DMS153 treated with DMSO at 0.1 percent for 48 hours (cell line): Measurements from ENCODE around the gene AGAP1.
A peak's percentile ranks its signal among the peaks of the same experiment; 100 is the strongest.

ENCODE experiments used
- DNase-seq: peaks from one replicate; lab custom pipeline; 2025; ENCODE audit not compliant: unreplicated experiment; lab: John Stamatoyannopoulos, UW

AGAP1 gene

DNA sequence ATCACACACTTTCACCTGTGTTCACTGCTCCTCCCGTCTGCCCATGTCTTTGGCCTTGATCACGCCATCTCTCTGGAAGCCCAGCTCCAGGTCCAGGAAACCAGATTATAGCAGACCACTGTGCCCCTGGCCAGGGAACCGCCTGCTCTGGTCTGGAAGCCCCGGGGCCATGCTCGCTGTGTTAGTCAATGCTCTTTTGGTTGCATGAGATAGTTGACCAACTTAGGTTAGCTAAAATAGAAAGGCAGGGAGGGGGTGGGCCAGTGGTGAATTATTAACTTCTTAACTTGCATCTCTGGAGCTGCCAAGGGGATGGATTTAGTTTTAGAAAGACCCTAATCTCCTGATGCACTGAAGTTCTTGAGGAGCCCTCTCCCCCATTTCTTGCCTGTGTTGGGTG, 232.7 kb downstream of the AGAP1 start:
- no peak for DNase-seq

DNA sequence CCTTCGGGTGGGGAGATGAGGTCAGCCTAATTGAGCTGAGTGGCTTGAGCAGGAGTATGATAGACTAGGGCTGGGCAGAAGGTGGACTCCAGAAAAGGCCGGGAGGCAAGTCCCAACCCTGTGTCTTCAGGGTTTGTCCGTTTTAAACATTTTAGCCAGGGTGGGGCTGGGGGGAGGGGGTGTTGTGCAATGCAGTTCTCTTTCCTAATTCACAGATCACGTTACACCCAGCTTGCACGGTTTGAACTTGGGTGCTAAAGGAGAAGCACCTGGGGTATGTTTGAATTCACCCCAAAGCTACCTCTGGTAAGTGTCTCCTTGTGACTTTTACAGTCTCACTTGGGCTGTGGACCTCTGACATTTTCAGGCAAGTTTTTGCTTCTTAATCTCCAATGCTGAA, 233.3 kb downstream of the AGAP1 start:
- DNase-seq, result no peak

DNA sequence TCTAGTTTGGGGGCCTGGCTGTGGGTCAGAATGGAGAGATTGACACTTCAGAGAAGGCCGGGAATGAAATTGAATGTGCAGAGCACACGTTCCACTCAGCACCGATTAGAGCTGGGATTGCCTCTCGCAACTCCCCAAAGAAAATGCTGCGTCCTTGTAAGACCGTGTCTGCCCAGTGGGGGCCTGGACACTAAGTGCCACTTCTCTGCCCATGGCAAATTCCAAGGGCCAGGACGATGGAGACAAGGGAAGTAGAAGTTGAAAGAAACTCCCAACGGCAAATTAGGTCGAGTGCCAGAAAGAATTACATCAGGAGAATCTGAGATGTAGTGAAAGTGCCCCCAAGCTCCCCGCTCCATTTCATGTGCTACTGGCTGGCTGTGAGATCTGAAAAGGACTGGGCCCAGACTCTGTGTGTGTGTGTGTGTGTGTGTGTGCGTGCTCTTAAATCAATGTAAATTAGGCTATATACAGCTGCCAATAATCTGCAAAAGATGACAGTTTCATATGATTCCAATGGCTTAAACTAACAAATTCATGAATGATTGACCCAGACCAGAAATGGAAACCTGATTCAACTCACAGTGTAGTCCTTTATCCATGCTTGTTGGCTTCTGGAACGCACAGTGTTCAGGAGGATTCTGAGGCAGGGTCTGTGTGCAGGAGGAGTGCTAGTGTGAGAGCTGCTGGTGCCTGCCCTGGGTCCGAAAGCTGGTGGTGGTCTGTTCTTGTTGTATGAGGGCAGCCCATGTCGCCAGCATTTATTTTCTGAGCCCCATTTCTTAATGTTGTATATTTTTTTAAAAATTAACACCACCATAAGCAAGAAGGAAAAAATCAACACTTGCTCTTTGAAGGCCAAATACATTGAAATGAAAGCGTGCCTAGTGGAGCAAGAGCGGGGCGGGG, 234.3 kb downstream of the AGAP1 start:
- DNase-seq, result no peak

DNA sequence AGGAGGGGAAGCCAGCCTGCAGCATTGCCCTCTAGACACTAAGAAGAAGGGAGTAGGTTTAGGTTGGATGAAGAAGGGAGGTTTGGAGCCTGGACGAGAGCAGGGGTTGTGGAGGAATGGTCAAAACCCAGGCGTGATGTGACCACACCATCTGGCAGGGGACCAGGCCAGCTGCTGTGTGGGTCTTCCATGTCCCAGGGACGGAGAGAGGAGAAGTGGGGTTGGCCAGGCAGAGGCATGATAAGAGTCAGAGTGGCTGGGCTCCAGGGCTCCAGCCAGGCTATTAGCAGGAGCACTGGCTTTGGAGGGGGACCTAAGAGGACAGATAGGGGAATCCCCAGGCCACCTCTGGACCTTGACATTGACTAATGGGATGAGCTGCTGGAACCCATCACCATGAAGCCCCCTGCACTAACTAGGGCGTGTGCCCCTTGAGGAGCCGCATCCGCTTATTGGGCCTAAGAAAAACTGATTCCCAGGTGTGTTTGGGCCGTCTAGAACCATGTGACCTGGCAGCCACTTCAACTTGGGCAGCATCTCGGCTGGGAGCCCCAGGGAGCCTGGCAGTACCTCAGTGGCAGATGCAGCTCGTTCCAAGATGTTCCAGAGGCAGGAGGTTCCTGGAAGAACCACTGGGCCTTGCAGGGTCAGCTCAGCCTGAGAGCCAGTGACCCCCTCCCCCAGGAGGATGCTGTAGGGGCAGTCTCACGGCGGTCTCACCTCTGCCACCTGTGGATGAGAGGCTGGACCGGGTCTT, 235.1 kb downstream of the AGAP1 start:
- DNase-seq, result no peak

DNA sequence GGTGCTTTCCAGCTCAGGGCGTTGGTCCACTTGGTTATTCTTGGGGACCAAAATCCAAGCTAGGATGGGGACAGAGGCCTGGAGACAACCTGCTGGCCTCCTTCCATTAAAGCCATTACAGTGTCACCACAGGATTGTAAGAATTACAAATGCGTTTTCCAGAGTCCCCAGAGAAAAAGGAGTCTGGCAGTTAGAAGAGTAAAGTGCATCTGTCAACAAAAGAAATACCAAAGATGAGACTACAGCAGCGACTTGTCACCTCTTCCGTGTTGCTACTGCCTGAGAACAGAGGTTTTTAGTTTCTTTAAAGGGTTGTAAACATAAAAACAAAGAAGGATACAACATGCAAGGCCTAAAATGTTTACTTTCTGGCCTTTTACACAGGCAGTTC, 235.7 kb downstream of the AGAP1 start:
- DNase-seq, result no peak

DNA sequence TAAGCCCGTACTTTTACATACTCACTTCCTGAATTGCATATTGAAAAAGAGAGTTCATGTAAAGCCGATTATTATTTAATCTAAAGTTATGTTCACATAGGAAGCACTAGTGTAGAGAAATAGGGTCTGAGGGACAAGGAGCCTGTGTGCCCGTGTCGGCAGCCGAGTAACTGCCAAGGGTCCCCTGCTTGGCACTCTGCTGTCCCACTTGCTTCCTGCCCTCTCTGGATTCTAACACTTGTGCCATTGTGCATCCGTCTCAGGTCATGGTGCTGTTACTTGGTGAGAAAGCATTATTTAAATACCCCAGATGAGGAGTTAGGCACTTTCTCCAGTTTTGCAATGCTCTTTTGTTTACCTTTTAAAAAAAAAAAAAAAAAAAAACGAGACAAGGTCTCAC, 236.3 kb downstream of the AGAP1 start:
- DNase-seq, result no peak

DNA sequence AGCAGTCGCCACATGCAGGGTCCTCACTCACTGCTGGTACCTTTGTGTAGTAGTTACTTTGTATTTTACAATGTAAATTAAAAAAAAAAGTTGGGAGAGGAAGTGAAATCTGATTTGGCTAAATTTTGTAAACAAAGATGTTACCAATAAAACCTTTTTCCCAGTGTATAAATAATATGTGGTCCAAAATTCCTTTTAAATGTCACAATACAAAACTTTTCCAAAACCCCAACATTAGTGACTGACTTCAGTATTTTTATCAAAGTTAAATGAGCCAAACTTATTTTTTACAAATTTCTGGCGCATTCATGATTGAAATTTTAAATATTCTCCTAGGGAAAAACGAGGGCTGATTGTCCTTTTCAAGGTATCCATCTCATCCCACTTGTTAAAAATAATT, 239.9 kb downstream of the AGAP1 start:
- DNase-seq, result no peak

DNA sequence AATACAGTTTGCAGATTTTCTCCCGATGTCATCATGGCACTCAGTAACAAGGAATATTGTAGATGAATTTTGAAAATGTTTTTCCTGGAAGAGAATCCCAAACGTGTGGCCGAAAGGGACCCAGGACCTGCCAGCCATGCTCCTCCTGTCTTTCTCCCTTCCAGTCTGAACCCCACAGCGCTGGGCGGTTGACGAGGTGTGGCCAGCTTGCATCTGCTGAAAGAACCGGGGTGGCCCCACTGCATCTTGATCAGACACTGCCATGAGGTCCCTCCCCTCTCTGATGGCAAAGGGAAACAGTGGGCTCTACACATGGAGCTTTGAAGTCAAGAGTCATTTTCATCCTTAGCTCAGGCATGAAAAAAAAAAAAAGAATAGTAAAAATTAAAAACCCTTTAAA, 240.3 kb downstream of the AGAP1 start:
- DNase-seq, result no peak

DNA sequence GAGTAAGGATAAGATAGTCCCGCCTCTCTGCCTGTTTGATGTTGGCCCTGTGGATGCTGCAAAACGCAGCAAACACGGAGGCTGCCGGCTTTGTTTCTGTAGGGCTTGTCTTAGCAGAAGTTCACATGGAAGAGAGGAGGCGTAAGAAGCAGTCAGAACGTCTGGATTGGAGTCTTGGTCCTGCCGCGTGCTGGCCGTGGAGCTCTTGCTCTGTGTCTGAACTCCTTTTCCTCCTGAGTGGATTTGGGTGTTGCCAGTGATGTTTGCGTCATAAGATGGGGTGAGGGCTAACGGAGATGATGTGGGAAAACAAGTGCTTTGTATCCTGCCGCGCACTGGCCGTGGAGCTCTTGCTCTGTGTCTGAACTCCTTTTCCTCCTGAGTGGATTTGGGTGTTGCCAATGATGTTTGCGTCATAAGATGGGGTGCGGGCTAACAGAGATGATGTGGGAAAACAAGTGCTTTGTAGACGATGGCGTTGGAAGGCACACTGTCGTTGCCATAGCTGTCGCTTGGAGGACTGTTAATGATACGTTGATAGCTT, 240.9 kb downstream of the AGAP1 start:
- no peak for DNase-seq

DNA sequence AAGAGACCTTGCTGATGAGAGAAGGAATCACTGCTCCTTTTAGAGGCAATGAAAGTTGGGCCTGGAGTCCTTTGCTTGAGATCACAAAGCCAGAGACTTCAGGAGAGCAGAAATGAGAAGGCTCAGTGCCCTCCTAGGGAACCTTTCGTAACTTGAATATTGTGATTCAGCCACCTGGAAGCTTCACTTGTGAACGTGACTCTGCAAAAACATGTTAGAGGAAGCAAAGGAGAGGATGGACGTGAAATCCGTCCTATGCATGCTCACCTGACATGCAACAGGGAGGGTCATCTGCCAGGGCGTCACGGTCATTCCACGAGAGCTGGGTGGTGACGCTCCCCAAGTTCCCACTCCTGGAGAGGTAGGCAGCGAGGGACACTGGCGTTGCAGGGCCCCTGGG, 243.6 kb downstream of the AGAP1 start:
- no peak for DNase-seq

DNA sequence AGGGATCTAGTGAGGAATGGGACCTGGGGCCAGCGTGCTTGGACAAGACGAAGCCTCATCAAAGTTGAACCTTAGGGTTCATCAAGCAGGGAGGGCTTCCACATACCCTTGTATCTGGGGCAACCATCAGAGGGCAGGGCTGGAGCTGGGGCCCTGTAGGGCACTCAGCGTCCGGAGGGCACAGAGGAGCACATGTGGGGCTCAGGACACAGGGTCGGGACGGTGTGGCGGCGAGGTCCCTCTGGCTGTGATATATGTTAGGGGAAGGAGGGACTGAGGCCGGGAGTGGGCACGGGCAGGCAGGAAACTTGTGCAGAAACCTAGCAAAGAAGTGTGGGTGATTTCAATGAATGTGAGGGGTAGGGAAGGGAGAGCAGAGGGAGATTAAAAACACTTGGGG, 244.0 kb downstream of the AGAP1 start:
- DNase-seq, result no peak

DNA sequence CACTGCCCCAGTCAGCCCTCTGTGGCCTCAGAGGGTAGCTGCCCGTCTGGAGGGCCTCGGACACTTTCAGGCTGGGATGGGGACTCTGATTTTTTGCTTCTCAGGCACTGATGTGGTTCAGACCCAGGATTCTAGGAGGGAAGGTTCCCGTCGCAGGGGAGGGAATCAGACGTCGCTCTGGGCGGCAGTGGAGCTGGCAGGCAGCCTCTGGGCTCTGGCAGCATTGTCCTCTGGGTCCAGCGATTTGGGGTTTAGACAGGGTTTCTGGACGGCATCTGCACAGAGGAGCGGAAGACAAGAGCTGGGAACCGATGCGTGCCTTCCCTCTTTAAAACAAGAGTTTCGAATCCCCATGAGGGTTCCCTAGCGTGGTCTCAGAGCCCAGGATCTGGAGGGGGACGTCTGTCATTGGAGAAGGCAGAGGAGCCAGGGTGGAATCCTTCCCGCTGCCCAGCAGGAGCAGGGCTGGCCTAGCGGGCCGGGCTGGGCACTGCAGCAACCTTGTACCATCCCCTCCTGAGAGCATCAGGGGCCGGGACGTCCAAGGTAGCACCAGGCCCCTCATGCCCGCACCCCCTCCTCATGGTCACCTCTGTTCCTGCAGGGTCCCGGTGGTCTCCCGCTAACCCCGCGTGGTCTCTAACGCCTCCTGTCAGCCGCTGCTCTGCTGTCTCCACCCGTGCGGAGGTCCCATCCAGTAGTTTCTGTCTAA, 246.0 kb downstream of the AGAP1 start:
- no peak for DNase-seq

DNA sequence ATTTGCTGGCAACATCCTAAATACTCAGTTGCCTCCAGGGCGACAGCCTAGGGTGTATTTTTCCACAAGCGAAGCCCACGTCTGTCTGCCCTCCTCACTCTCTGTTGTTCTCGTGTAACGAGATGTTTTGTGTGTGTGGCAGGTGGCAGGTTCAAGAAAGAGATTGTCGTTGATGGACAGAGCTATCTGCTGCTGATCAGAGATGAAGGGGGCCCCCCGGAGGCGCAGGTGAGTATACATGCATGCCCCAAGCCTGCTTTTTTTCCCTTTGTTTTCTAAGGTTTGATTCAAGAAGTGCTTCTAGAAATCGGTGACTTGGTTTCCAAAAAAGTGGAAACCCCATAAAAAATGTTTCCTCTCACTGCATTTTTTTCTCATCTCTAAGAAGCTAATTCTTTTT, 247.0 kb downstream of the AGAP1 start:
- DNase-seq, result no peak

DNA sequence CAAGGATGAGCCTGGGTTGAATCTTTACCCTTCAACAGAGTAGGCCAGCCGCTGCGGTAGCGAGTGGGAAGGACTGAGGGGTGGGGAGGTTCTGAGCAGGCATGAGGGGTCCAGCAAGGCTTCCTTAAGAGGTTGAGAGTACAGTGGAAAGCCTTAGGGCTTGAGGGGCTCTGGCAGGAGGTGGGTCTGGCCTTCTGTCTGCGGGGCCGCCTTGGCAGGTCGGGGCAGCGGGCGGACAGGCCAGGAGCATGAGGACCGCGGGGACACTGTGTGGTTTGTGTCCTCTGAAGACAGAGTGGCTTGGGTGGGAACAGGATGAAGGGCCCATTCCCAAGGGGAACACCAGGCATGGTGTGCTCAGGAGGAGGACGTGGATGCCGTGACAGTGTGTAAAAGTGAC, 250.3 kb downstream of the AGAP1 start:
- DNase-seq, result no peak

DNA sequence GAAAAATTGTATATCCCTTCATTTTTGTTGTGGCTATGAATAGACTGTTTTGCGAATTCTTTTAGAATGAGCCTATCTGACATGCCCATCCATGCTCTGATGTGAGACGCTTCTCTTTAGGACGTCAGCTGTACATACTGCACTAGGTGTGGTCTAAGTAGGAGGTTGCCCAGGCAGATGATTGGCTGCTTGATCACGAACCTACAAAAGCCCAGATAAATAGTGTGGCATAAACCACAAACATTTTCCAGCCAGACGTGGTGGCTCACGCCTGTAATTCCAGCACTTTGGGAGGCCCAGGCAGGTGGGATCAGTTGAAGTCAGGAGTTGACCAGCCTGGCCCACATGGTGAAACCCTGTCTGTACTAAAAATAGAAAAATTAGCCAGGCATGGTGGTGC, 251.8 kb downstream of the AGAP1 start:
- no peak for DNase-seq

DNA sequence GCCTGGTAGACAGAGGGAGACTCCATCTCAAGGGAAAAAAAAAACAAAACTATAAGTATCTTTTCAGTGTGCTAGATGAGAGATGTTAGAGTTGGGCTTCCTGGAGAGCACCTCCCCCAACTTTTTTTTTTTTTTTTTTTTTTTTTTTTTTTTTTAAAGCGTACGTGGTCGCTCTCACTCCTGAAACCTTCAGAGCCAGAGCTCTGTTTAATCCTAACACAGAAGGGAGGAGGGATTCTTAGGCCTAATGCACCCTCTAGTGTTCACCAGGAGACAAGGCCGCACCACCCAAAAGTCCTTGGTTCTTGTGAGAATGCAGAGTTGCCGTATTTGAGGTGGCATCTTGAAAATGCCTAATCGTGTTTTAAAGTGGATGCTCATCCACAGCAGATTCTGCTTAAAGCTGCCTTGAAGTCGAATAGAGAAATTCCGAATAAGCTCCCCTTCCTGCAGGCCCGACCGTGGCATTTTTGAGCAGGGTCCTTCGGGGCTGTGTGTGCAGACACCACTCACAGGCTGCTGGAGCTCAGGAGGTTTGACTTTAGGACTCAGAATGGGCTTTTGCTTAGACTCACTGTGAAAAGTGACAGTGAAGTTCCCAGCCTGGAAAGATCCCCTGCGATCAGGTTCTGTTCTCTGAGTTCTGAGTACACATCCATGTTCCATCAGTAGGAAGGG, 252.6 kb downstream of the AGAP1 start:
- peak; percentile 74 for DNase-seq

DNA sequence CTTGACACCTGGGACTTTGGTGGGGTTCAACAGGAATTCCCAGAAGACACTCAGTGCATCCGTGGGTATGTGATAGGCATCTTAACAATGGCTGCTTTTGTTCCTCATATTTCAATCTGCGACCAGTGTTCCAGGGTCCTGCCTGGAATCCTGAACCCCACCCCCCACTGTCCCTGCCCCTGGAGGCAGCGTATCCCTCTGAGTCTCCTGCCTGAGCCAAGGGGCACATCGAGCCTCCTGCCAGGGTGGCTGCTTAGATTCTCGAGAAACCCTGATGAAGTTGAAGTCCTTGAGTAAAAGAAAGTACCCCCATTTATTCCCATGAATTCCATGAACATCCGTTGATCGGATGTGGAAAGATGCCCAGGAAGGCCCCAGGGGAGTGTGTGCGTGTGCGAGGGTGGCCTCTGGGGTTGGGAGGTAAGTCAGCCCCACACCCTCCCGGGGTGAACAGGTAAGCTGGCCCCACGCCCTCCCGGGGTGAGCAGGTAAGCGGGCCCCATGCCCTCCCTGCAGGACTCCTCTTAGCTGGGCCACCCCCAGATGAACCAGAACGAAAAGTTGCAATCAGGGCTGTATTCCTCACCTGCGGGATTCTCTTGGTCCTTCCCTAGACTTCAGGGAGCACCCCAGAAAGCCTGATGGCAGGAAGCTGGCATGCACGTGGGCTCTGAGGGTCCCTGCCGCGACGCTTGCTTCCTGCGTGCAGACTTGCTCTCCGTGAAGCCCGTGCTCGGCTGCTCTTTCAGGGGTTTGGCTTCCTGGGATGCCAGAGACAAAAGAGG, 253.3 kb downstream of the AGAP1 start:
- no peak for DNase-seq

DNA sequence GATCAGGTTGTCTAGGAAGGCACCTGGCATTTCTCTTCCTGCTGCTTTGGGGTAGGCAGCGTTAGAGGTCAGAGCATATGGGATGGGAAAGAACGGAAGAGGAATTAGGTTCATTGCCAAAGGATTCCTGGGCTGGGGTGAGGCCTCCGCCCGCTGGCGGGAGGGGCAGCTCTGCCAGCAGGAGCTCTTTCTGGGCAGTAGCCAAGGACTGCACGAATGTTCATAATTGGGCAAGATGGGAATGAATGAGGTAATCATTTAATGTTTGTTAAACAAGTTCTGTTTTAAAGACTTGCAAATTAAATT, 253.9 kb downstream of the AGAP1 start:
- DNase-seq, result no peak

DNA sequence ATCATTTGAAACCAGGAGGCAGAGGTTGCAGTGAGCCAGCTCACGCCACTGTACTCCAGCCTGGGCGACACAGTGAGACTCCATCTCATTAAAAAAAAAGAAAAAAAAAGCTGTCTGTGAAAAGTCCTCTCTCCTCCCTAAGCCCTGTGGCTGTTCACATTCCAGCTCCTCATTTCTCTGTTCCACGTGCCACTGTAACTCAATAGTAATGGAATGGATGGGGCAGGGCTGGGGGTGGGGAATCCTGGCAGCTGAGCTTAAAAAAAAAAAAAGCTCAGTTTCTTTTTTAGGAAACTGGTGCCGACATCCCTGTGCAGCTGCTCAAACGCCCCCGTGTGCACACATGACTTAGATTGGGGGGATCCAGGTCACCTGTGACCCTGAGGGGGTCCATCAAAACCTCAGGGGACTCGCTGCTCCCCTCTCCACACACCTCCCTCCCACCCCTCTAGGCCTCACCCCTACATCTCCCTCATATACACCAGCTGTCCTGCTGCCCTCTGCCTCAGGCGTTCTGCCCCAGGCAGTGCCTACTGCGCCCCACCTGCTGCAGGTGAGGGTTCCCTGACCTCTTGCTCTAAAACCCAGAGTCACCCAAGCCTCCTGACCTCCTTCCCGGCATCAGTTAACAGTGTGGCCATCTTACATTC, 255.4 kb downstream of the AGAP1 start:
- DNase-seq, result no peak

DNA sequence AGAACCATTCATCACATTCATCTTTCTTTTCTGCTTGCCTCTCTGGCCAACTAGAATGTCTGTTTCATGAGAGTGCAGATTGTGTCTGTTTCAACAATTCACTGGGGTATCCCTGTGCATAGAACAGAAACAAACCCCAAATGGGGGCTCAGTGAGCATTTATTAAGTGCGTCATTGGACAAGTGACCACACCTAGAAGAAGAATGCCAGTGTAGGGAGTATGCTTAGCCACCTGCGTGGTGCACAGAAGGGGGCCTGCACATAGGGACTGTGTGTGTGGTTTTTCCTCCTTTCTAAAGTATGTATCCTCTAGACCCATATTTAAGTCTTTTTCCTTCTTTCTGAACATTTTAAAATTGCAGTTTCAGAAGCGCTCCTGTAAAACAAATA, 255.9 kb downstream of the AGAP1 start:
- no peak for DNase-seq
